ENCODE data around the gene AGAP1. TPM values are rescaled to one million over a fixed set of nuclear protein-coding genes. Genes with fewer than 3 reads are reported as not detected.

Gene AGAP1
- total RNA-seq, 4 donors from 2014 or later: 5.3 to 30.6 (median 19.2) TPM

GRCh38 chr2:235954888-235955480 is 461.1 kb downstream of the AGAP1 start:
- Histone ChIP-seq H3K4me1 (no peaks in the 10 kb centered on the region), H3K4me3 (no peak overlapping the region), H3K27ac (no peak overlapping the region), H3K36me3 (no peaks in the 10 kb centered on the region), H3K27me3 (no peaks in the 10 kb centered on the region), H3K9me3 (no peaks in the 10 kb centered on the region)
- no peak for TF ChIP-seq CTCF (IDR thresholded peaks at IDR 0.05)
- no peak for TF ChIP-seq POLR2A (IDR thresholded peaks at IDR 0.05)
- intact Hi-C loops (cut with DNase I; ENCODE audit: low total_unique reads): no loop called here
- DNase-seq: no peak

- no peak overlapping the region for H3K27ac ChIP-seq
- TF ChIP-seq CTCF (IDR thresholded peaks at IDR 0.05): no peak
- no peak for TF ChIP-seq POLR2A (IDR thresholded peaks at IDR 0.05)
- no peak for DNase-seq
- no peak overlapping the region for H3K4me3 ChIP-seq
- intact Hi-C loops (cut with DNase I; ENCODE audit: low total_unique reads): no loop called here
- no peaks in the 10 kb centered on the region for H3K36me3 ChIP-seq
- no peaks in the 10 kb centered on the region for H3K4me1 ChIP-seq
- H3K27me3 ChIP-seq: no peaks in the 10 kb centered on the region
- no peaks in the 10 kb centered on the region for H3K9me3 ChIP-seq
Observed at GRCh38 chr2:235955664-235956063, 461.8 kb downstream of the AGAP1 start.

- no peaks in the 10 kb centered on the region for H3K36me3 ChIP-seq
Observed at GRCh38 chr2:235956281-235956970, 462.6 kb downstream of the AGAP1 start.

GRCh38 chr2:235957251-235957650 is 463.4 kb downstream of the AGAP1 start:
- no peaks in the 10 kb centered on the region for H3K27me3 ChIP-seq
- no peak overlapping the region for H3K4me3 ChIP-seq
- no peak overlapping the region for H3K27ac ChIP-seq
- H3K9me3 ChIP-seq: no peaks in the 10 kb centered on the region
- TF ChIP-seq CTCF (IDR thresholded peaks at IDR 0.05) (no peak), POLR2A (IDR thresholded peaks at IDR 0.05) (no peak)
- no peaks in the 10 kb centered on the region for H3K36me3 ChIP-seq
- intact Hi-C loops (cut with DNase I; ENCODE audit: low total_unique reads): no loop called here
- DNase-seq: no peak
- no peaks in the 10 kb centered on the region for H3K4me1 ChIP-seq

More at GRCh38 chr2:235956281-235956970, 462.6 kb downstream of the AGAP1 start:
- Histone ChIP-seq H3K9me3 (no peaks in the 10 kb centered on the region), H3K4me1 (no peaks in the 10 kb centered on the region), H3K27ac (no peak overlapping the region), H3K27me3 (no peaks in the 10 kb centered on the region), H3K4me3 (no peak overlapping the region)
- intact Hi-C loops (cut with DNase I; ENCODE audit: low total_unique reads): no loop called here
- TF ChIP-seq CTCF (IDR thresholded peaks at IDR 0.05) (no peak), POLR2A (IDR thresholded peaks at IDR 0.05) (no peak)
- DNase-seq: no peak

- DNase-seq: no peak
- Histone ChIP-seq H3K27me3 (no peaks in the 10 kb centered on the region), H3K36me3 (no peaks in the 10 kb centered on the region), H3K27ac (no peak overlapping the region), H3K9me3 (no peaks in the 10 kb centered on the region), H3K4me3 (no peak overlapping the region), H3K4me1 (no peaks in the 10 kb centered on the region)
- TF ChIP-seq POLR2A (IDR thresholded peaks at IDR 0.05): no peak
- TF ChIP-seq CTCF (IDR thresholded peaks at IDR 0.05): no peak
- intact Hi-C loops (cut with DNase I; ENCODE audit: low total_unique reads): no loop called here
Observed at GRCh38 chr2:235958221-235958930, 464.5 kb downstream of the AGAP1 start.

Data from uterus (tissue), 4 donors.